Progenitor cell of endocrine pancreas (in vitro differentiated cells): ENCODE results near the gene FSTL1. TPM values are rescaled to one million over a fixed set of nuclear protein-coding genes. Genes with fewer than 3 reads are reported as not detected.

ENCODE experiments used
- DNase-seq: peaks from one replicate; pipeline ENCODE4 v3.0.0; 2021; ENCODE audit warnings: low spot score; ENCODE audit not compliant: unreplicated experiment
- H3K27ac Mint-ChIP-seq: 2 replicates; pipeline ENCODE4 v1.8.0; 2021; ENCODE audit warnings: mild to moderate bottlenecking, moderate library complexity, mixed read lengths
- H3K27me3 Mint-ChIP-seq: 2 replicates; pipeline ENCODE4 v1.8.0; 2021; ENCODE audit warnings: mixed read lengths
- H3K36me3 Mint-ChIP-seq: 2 replicates; pipeline ENCODE4 v1.8.0; 2022; ENCODE audit warnings: mixed read lengths; ENCODE audit not compliant: insufficient read depth
- H3K4me1 Mint-ChIP-seq: 2 replicates; pipeline ENCODE4 v1.8.0; 2021; ENCODE audit warnings: low read depth, mixed read lengths
- H3K4me3 Mint-ChIP-seq: 2 replicates; pipeline ENCODE4 v1.8.0; 2021; ENCODE audit warnings: low read depth, mild to moderate bottlenecking, moderate library complexity, mixed read lengths
- H3K9me3 Mint-ChIP-seq: 2 replicates; pipeline ENCODE4 v1.8.0; 2021; ENCODE audit warnings: low read depth, mixed read lengths
- long read RNA-seq: library from polyadenylated mRNA; unstranded; transcript quantifications from one replicate; pipeline ENCODE4 v2.0.0, GENCODE V29; 2020
- total RNA-seq: library from RNA; stranded (reverse); gene quantifications from 2 replicates; pipeline ENCODE4 v1.2.1, GENCODE V29; 2021
- TF ChIP-seq, protein P1 (sequence below): fragments of 200-600 bp; sonication (generic); IDR thresholded peaks from one replicate; pipeline ENCODE4 v1.5.0; 2021; ENCODE audit warnings: antibody characterized with exemption, mild to moderate bottlenecking; ENCODE audit not compliant: unreplicated experiment

Gene FSTL1, protein sequence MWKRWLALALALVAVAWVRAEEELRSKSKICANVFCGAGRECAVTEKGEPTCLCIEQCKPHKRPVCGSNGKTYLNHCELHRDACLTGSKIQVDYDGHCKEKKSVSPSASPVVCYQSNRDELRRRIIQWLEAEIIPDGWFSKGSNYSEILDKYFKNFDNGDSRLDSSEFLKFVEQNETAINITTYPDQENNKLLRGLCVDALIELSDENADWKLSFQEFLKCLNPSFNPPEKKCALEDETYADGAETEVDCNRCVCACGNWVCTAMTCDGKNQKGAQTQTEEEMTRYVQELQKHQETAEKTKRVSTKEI
- 210 and 225 TPM in 2 replicates for total RNA-seq
- long read RNA-seq, full-length matches to known transcripts, result 730 of 843 reads
- long read RNA-seq, partial matches to known transcripts, result 54 of 843 reads
- long read RNA-seq, other reads (novel, unspliced or antisense), result 59 of 843 reads

DNA sequence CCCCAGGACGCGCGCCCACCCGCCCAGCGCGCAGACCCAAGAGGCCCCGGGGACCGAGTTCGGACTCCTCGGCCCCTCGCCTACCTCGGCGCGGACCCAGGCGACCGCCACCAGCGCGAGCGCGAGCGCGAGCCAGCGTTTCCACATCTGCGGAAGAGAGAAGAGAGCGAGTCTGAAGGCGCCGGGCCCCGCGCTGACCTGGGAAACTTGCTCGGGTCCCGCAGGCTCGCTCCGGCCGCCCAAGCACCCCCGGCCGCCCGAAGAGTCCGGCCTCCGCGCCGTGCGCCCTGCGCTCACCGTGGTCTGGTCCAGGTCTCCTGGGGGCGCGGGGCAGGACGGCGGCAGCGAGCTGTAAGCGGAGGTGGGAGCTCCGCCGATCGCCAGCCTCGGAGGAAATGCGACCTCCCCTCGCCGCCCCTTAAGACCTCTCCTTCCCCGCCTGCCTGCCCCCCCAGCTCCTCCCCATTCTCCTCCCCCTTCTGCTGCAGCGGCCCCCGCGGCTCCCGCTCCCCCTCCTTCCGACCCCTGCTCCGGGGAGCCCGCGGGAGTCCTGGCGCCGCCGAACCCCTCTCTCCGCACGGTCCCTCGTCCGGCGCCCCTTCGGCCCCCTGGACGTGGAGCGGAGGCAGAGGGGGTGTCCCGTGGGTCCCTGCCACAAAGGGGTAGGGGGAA lies at the start of gene FSTL1:
Gene FSTL1, minus strand, starts transcription at position 393 of the 672 bp plus-strand sequence. Its CDS starts 246 bp downstream, at position 147.
- Mint-ChIP-seq H3K27me3 (peaks cover 2% of the 10 kb centered on the region), H3K9me3 (peaks cover 4% of the 10 kb centered on the region), H3K27ac (peak within 1 kb of the TSS; percentile 93), H3K4me1 (peaks cover 13% of the 10 kb centered on the region), H3K36me3 (peaks cover 3% of the 10 kb centered on the region), H3K4me3 (peak within 1 kb of the TSS; percentile 94)
- DNase-seq, result peak; percentile 61
- TF ChIP-seq, protein P1, sequence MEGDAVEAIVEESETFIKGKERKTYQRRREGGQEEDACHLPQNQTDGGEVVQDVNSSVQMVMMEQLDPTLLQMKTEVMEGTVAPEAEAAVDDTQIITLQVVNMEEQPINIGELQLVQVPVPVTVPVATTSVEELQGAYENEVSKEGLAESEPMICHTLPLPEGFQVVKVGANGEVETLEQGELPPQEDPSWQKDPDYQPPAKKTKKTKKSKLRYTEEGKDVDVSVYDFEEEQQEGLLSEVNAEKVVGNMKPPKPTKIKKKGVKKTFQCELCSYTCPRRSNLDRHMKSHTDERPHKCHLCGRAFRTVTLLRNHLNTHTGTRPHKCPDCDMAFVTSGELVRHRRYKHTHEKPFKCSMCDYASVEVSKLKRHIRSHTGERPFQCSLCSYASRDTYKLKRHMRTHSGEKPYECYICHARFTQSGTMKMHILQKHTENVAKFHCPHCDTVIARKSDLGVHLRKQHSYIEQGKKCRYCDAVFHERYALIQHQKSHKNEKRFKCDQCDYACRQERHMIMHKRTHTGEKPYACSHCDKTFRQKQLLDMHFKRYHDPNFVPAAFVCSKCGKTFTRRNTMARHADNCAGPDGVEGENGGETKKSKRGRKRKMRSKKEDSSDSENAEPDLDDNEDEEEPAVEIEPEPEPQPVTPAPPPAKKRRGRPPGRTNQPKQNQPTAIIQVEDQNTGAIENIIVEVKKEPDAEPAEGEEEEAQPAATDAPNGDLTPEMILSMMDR, result no peak

DNA sequence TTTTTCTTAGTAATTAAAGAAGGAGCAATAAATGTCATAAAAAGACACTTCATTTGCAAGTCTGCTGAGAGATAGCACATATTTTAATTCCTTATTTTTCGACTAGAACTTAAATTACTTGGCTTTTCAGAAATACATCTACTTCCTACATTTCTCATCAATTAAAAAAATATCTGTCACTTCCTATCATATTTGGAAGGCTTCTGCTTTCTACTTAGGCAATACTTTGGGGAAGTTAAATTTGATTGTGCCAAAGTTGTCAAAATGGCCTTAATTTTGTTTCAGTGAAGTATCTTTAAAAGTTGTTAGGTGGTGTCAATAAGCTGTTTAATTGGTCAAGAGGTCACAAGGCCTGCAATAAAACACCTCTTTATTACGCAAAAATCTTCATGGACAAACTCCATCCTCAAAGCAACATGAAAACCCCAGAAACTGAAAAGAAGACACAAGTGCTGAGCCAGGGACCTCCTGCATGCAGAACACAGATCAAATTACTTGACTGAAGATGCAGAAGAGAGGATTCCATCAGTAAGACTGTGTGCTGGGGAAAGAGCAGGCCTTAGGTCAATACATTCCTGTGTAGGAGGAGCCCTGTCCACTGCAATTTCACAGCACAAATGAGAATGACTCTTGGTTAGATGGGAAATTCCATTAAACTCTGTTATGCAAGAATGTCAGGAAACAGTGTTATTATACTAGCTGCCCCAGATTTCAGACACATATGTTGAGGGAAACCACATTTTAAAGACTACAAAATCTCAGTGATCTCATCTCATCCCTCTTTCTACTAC lies 48.0 kb upstream of the FSTL1 start:
- no peak overlapping the region for H3K4me3 Mint-ChIP-seq
- H3K27ac Mint-ChIP-seq, result no peak overlapping the region
- DNase-seq, result no peak
- no peaks in the 10 kb centered on the region for H3K27me3 Mint-ChIP-seq
- no peaks in the 10 kb centered on the region for H3K36me3 Mint-ChIP-seq
- peaks cover 8% of the 10 kb centered on the region for H3K9me3 Mint-ChIP-seq
- no peaks in the 10 kb centered on the region for H3K4me1 Mint-ChIP-seq
- TF ChIP-seq, protein P1, result no peak

DNA sequence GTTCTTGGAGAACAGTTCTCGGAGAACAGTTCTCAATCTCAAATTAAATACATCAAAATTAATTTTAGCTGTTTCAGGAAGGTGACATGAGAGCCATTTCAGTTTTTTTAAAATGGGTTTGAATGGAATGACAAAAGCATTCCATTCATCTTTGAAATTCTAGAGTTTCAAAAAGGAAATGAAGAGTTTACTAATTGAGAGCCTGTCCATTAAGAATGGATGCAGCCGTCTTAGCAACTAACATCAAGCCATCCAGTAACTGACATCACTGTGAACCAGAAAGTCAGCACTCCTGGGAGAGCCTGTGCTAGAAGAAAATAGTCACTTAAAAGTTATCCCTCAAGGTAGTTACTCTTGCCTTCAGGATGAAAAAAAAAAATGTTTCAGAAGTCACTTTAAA lies 47.0 kb upstream of the FSTL1 start:
- no peak overlapping the region for H3K27ac Mint-ChIP-seq
- no peaks in the 10 kb centered on the region for H3K36me3 Mint-ChIP-seq
- peaks cover 8% of the 10 kb centered on the region for H3K9me3 Mint-ChIP-seq
- no peak overlapping the region for H3K4me3 Mint-ChIP-seq
- no peaks in the 10 kb centered on the region for H3K4me1 Mint-ChIP-seq
- DNase-seq, result no peak
- TF ChIP-seq, protein P1, result no peak
- no peaks in the 10 kb centered on the region for H3K27me3 Mint-ChIP-seq

DNA sequence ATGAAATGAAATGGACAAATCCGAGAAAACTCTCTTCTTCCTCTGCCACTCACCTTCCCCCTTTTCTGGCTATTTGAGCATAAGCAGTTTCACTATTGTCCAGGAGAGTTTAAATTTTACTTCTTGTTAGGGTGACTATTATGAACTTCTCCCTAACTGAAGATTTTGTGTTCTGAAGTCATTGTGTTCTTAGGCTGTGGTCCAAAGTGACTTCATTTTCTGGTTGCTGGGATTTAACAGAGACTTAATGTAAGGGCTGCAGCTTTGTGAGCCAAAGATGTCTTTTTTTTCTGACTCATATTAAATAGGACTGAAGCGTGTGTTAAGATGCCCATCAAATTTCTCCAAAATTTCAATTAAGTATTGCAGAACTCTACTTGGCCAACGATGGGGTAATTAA lies 46.5 kb upstream of the FSTL1 start:
- H3K36me3 Mint-ChIP-seq, result no peaks in the 10 kb centered on the region
- no peak overlapping the region for H3K4me3 Mint-ChIP-seq
- H3K9me3 Mint-ChIP-seq, result peaks cover 8% of the 10 kb centered on the region
- no peaks in the 10 kb centered on the region for H3K27me3 Mint-ChIP-seq
- no peak overlapping the region for H3K27ac Mint-ChIP-seq
- DNase-seq, result no peak
- no peaks in the 10 kb centered on the region for H3K4me1 Mint-ChIP-seq
- TF ChIP-seq, protein P1, result no peak
